Measurements from ENCODE around the gene SERTAD4. TPM values are rescaled to one million over a fixed set of nuclear protein-coding genes. Genes with fewer than 3 reads are reported as not detected.

The SERTAD4 gene
- total RNA-seq, 1 experiment from 2014 or later: 3.9 TPM

GRCh38 chr1:210228158-210228557 is 4.4 kb upstream of the SERTAD4 start:
- no peaks in the 10 kb centered on the region for H3K79me2 ChIP-seq (ENCODE audit: insufficient read depth, low read length)
- no peak overlapping the region for H4K8ac ChIP-seq (replicated peaks; ENCODE audit: insufficient read length, low read depth, low read length)

More at GRCh38 chr1:210228158-210228557, 4.4 kb upstream of the SERTAD4 start:
- H3K4me3 Mint-ChIP-seq: no peak overlapping the region
- peaks cover 2% of the 10 kb centered on the region for H3K27me3 Mint-ChIP-seq (ENCODE audit: low read depth)
- DNase-seq: no peak
- Histone ChIP-seq H3K9ac (ENCODE audit: extremely low read depth, insufficient read length, low read length) (no peak overlapping the region), H3K79me1 (ENCODE audit: insufficient read depth, low read depth, low read length, poor library complexity, severe bottlenecking) (no peaks in the 10 kb centered on the region), H3K14ac (ENCODE audit: insufficient read depth, low read length) (no peak overlapping the region), H3K9me3 (ENCODE audit: control insufficient read depth, low read depth, low read length) (no peaks in the 10 kb centered on the region), H2AFZ (ENCODE audit: low read length) (no peak overlapping the region), H4K91ac (ENCODE audit: insufficient read length, low read depth, low read length) (no peak overlapping the region), H4K5ac (ENCODE audit: insufficient read length, low read depth, low read length) (no peak overlapping the region), H2BK120ac (ENCODE audit: low read depth, low read length, poor library complexity, severe bottlenecking) (no peak overlapping the region), H3K4me2 (ENCODE audit: insufficient read depth, insufficient read length, low read length) (no peak overlapping the region), H3K4me1 (ENCODE audit: insufficient read depth, low read length) (peaks cover under 1% of the 10 kb centered on the region; the same call in 1 of the 2 replicates), H3K56ac (ENCODE audit: insufficient read length, low read depth, low read length) (no peak overlapping the region), H3K23me2 (ENCODE audit: insufficient read length, low read depth, low read length, poor library complexity, severe bottlenecking) (peaks cover 2% of the 10 kb centered on the region), H2BK5ac (ENCODE audit: insufficient read length, low read length) (no peak overlapping the region), H4K20me1 (ENCODE audit: control insufficient read depth, insufficient read depth, insufficient read length) (no peaks in the 10 kb centered on the region), H2BK15ac (ENCODE audit: low read depth, low read length) (no peak overlapping the region), H3K4ac (ENCODE audit: low read depth, low read length) (no peak overlapping the region), H3K27me3 (ENCODE audit: insufficient read depth, low read length) (peaks cover 3% of the 10 kb centered on the region; the same call in 1 of the 2 replicates), H3T11ph (ENCODE audit: low read length) (no peak overlapping the region), H3K27ac (ENCODE audit: insufficient read length, low read depth, low read length) (no peak overlapping the region), H3K18ac (ENCODE audit: insufficient read length, low read depth, low read length) (no peak overlapping the region), H3K23ac (ENCODE audit: insufficient read length, low read depth, low read length) (no peak overlapping the region), H2BK12ac (ENCODE audit: insufficient read length, low read depth, low read length) (no peak overlapping the region), H2AK5ac (ENCODE audit: insufficient read length, low read length) (no peak overlapping the region), H2BK20ac (ENCODE audit: low read depth, low read length, poor library complexity, severe bottlenecking) (no peak overlapping the region)
- WGBS (ENCODE audit: extremely low coverage, insufficient read length, low lambda C conversion rate): no CpG with 5 or more reads among the region's 1 CpG
- no peaks in the 10 kb centered on the region for H3K9me3 Mint-ChIP-seq
- H3K36me3 Mint-ChIP-seq (ENCODE audit: insufficient read depth in 1 of 3, low read depth in 3 of 3): no peaks in the 10 kb centered on the region
- peaks cover 5 to 7% of the 10 kb centered on the region in 2 experiments for H3K4me1 Mint-ChIP-seq
- H3K27ac Mint-ChIP-seq: no peak overlapping the region
- TF ChIP-seq, protein P1, sequence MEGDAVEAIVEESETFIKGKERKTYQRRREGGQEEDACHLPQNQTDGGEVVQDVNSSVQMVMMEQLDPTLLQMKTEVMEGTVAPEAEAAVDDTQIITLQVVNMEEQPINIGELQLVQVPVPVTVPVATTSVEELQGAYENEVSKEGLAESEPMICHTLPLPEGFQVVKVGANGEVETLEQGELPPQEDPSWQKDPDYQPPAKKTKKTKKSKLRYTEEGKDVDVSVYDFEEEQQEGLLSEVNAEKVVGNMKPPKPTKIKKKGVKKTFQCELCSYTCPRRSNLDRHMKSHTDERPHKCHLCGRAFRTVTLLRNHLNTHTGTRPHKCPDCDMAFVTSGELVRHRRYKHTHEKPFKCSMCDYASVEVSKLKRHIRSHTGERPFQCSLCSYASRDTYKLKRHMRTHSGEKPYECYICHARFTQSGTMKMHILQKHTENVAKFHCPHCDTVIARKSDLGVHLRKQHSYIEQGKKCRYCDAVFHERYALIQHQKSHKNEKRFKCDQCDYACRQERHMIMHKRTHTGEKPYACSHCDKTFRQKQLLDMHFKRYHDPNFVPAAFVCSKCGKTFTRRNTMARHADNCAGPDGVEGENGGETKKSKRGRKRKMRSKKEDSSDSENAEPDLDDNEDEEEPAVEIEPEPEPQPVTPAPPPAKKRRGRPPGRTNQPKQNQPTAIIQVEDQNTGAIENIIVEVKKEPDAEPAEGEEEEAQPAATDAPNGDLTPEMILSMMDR (conservative IDR thresholded peaks at IDR 0.05): no peak

Measured in H9 (cell line).